Cardiac septum (tissue), 1 donor: ENCODE data around the gene DNAJC5. TPM values are rescaled to one million over a fixed set of nuclear protein-coding genes. Genes with fewer than 3 reads are reported as not detected.
"Not testable (repeated sequence)": the region's sequence is repeated elsewhere in the genome, so short reads cannot be mapped to it uniquely, and the experiment has no call there.

ENCODE experiments used
- DNase-seq: peaks from one replicate; pipeline ENCODE4 v3.0.0-alpha.2; 2020; ENCODE audit warnings: low spot score
- intact Hi-C: fragments of 100-400 bp; cut with DNase I; formaldehyde crosslinking; loops from one replicate; pipeline ENCODE4 v1.14.0; 2022
- total RNA-seq: library from RNA; stranded (reverse); fragmentation: NEBNext Ultra II Directional; extraction: Animal tissue kit (Norgen Biotek cat#: 25700); gene quantifications from one replicate; pipeline ENCODE4 v1.2.1, GENCODE V29; 2021
- donor health status: DM: no; HTN: no; CAD: no.

Gene DNAJC5
- total RNA-seq, 1 donor from 2014 or later: 36.1 TPM

GRCh38 chr20:63860325-63861051, 34.4 kb upstream of the DNAJC5 start:
- DNase-seq: no peak
- intact Hi-C loops: loop anchor here (5.0 to 10.0 kb wide), 2 partner anchors 33 to 326 kb away; partner anchors contain the start of gene PTK6

GRCh38 chr20:63861365-63861934, 33.5 kb upstream of the DNAJC5 start, which contains the start of gene ABHD16B:
Gene ABHD16B, plus strand, starts transcription at chr20:63861498. Its CDS starts 43 bp downstream, at chr20:63861541.
- intact Hi-C loops: loop anchor here (5.0 to 10.0 kb wide), 2 partner anchors 34 to 327 kb away; partner anchors contain the start of gene PTK6
- no peak for DNase-seq

- intact Hi-C loops: loop anchor here (5.0 to 10.0 kb wide), 2 partner anchors 35 to 327 kb away; partner anchors contain the start of gene PTK6
- DNase-seq: no peak
Measured at GRCh38 chr20:63861981-63862901, 32.7 kb upstream of the DNAJC5 start.

DNA sequence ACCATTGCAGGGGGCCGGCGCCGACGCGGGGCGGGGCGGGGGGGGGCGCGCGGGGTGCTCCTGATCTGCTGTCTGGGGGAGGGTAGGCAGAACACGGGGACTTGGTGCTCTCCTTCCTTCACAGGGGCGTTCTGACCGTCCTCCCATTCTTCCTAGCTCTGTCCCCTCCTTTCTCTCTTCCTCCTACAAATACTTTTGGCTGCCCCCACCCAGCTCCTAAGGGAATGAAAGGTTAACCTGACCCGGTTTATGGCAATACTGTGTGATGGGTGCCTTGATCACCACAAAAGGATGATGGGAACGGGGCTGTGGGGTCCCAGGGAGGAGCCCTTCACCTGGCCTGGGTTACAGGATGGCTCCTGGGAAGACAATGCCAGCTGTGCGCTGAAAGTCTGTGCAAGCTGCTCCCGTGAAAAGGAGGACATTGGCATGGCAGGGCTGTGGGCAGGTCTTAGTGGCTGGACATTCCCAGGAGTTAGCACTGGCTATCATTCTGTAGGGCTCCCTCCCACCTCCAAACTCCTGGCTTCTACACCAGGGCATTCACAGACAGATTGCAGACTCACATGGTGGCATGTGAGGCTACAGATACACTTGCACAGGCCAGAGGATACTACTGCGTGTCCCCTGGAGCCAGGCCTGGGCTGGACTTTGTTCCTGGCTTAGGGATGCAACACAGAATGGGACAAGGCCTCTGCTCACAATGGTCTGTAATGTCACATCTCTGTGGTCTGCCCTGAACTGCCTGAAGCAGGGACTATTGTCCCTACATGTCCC, 31.7 kb upstream of the DNAJC5 start:
- DNase-seq: no peak
- intact Hi-C loops: loop anchor here (5.0 to 10.0 kb wide), 2 partner anchors 36 to 328 kb away; partner anchors contain the start of gene PTK6

GRCh38 chr20:63863798-63864544, 31.0 kb upstream of the DNAJC5 start:
- intact Hi-C loops: loop anchor here (1.0 to 10.0 kb wide), 3 partner anchors 37 to 329 kb away; partner anchors contain the start of gene PTK6
- peak; percentile 95 for DNase-seq

GRCh38 chr20:63864545-63864977, 30.4 kb upstream of the DNAJC5 start:
- no peak for DNase-seq
- intact Hi-C loops: loop anchor here (1.0 to 10.0 kb wide), 3 partner anchors 37 to 330 kb away; partner anchors contain the start of gene PTK6

DNA sequence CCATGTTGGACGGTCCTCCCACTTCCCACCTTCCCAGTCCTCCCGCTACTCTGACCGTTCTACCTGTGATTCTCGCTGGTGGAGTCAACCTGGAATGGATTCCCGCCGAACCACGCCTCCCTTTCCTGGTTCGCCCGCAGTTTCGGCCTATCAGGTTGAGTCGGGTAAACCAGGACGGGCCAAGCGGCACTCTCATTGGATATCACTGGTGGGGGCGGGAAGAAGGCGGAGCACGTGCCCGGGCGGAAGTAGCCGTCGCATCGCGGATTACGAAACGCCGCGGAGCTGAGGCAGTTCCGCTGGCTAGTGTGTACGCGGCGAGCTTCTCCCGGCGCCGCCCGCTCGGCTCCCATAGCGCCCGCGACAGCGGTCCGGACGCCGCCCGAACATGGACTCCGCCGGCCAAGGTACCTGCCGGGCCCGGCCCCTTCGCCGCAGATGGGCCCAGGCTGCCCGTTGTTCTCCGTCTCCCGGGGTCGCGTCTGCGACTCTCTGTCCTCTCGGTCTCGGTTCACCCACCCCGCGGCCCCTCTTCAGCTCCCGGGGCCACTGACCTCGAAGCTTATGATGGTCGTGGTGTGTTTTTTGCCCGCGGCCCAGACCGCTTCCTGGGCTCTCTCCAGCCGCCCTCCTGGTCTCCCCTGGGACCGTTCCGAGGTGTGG, 29.8 kb upstream of the DNAJC5 start, which contains the start of gene TPD52L2:
Gene TPD52L2, plus strand, starts transcription at position 293 of the 663 bp plus-strand sequence. Its CDS starts 96 bp downstream, at position 389.
- intact Hi-C loops: loop anchor here (1.0 to 10.0 kb wide), 3 partner anchors 38 to 330 kb away; partner anchors contain the start of gene PTK6
- peak; percentile 100 for DNase-seq

DNA sequence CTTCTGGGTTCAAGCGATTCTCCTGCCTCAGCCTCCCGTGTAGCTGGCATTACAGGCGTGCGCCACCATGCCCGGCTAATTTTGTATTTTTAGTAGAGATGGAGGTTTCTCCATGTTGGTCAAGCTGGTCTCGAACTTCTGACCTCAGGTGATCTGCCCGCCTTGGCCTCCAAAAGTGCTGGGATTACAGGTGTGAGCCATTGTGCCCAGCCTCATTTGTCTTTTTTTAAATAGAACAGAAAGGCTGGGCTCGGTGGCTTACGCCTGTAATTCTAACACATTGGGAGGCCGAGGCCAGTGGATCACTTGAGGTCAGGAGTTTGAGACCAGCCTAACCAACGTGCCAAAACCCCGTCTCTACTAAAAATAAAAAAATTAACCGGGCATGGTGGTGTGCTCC, 27.9 kb upstream of the DNAJC5 start:
- not testable (repeated sequence) for DNase-seq
- intact Hi-C loops: loop anchor here (10.0 kb wide), 1 partner anchor 332 kb away; the partner anchor contains the start of gene PTK6

- intact Hi-C loops: loop anchor here (10.0 kb wide), 1 partner anchor 333 kb away; the partner anchor contains the start of gene PTK6
Measured at GRCh38 chr20:63868264-63868663, 26.7 kb upstream of the DNAJC5 start.

GRCh38 chr20:63873477-63873971, 21.4 kb upstream of the DNAJC5 start:
- DNase-seq: peak; percentile 90
- intact Hi-C loops: no loop called here

More at GRCh38 chr20:63868264-63868663, 26.7 kb upstream of the DNAJC5 start:
- DNase-seq: no peak

- intact Hi-C loops: not testable (repeated sequence)
Measured at GRCh38 chr20:63874241-63874640, 20.7 kb upstream of the DNAJC5 start.

GRCh38 chr20:63876489-63877036, 18.4 kb upstream of the DNAJC5 start:
- DNase-seq: no peak
- intact Hi-C loops: no loop called here

More at GRCh38 chr20:63874241-63874640, 20.7 kb upstream of the DNAJC5 start:
- DNase-seq: not testable (repeated sequence)

GRCh38 chr20:63877755-63878470, 17.0 kb upstream of the DNAJC5 start:
- DNase-seq: no peak
- intact Hi-C loops: no loop called here

- intact Hi-C loops: no loop called here
- DNase-seq: no peak
Measured at GRCh38 chr20:63878899-63879663, 15.8 kb upstream of the DNAJC5 start.

- intact Hi-C loops, DNase-seq: not testable (repeated sequence)
Measured at GRCh38 chr20:63880901-63881300, 14.0 kb upstream of the DNAJC5 start.
